Keratinocyte (primary cell): ENCODE results near the gene FAM120B.

Experiments
- EZH2 ChIP-seq: IDR thresholded peaks from one replicate; pipeline ENCODE4 v1.6.1; 2012; ENCODE audit warnings: inconsistent platforms, mild to moderate bottlenecking, low read length, moderate library complexity
- TF ChIP-seq, protein P1 (sequence below), 3 experiments: IDR thresholded peaks in 1 of 3; conservative IDR thresholded peaks in 1 of 3; optimal IDR thresholded peaks in 1 of 3; 2 replicates in 2 of 3; 3 replicates in 1 of 3; pipeline versions ENCODE3 to v1.5.1; 2011; ENCODE audit warnings: low read length in 3 of 3, mild to moderate bottlenecking in 3 of 3, moderate library complexity in 2 of 3, control low read depth in 1 of 3, inconsistent platforms in 1 of 3; ENCODE audit not compliant: insufficient read depth in 2 of 3; ENCODE audit errors: extremely low read depth in 1 of 3

DNA sequence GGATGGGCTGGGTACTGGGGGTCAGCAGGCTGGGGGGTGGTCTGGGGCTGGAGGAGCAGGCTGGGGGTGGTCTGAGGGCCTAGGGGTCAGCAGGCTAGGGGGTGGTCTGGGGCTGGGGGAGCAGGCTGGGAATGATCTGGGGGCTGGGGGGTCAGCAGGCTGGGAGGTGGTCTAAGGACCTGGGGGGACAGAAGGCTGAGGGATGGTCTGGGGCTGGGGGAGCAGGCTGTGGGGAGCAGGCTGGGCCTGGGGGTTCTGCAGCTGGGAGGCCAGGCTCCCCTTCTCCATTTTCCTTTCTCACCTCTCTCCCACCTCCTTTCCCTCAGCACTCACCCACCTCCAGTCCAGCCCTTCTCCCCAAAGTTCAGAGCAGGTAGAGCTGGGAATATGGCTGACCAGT is 132.3 kb downstream of the FAM120B start:
- TF ChIP-seq, protein P1, sequence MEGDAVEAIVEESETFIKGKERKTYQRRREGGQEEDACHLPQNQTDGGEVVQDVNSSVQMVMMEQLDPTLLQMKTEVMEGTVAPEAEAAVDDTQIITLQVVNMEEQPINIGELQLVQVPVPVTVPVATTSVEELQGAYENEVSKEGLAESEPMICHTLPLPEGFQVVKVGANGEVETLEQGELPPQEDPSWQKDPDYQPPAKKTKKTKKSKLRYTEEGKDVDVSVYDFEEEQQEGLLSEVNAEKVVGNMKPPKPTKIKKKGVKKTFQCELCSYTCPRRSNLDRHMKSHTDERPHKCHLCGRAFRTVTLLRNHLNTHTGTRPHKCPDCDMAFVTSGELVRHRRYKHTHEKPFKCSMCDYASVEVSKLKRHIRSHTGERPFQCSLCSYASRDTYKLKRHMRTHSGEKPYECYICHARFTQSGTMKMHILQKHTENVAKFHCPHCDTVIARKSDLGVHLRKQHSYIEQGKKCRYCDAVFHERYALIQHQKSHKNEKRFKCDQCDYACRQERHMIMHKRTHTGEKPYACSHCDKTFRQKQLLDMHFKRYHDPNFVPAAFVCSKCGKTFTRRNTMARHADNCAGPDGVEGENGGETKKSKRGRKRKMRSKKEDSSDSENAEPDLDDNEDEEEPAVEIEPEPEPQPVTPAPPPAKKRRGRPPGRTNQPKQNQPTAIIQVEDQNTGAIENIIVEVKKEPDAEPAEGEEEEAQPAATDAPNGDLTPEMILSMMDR (optimal IDR thresholded peaks at IDR 0.05 in 1 of 3, IDR thresholded peaks at IDR 0.05 in 1 of 3, conservative IDR thresholded peaks at IDR 0.05 in 1 of 3; ENCODE audit: extremely low read depth in 1 of 3, insufficient read depth in 2 of 3, low read length in 3 of 3): no peak
- TF ChIP-seq EZH2: no peak
